Neural cell (in vitro differentiated cells): ENCODE data around the gene HS6ST3. TPM values are rescaled to one million over a fixed set of nuclear protein-coding genes. Genes with fewer than 3 reads are reported as not detected.

Source experiments
- H2AFZ ChIP-seq: fragments of 200-600, 300-800 bp; sonication (generic), shearing (Covaris generic); 2 replicates; pipeline ENCODE4 v1.6.0; 2014; ENCODE audit warnings: low read depth, mild to moderate bottlenecking, antibody characterized with exemption, low read length, moderate library complexity
- H3F3A ChIP-seq: fragments of 200-600 bp; shearing (Covaris generic); 2 replicates; pipeline ENCODE4 v1.6.1; 2016; ENCODE audit warnings: mild to moderate bottlenecking, moderate library complexity, mixed read lengths, antibody characterized with exemption, low read length; ENCODE audit not compliant: insufficient read depth, poor library complexity, severe bottlenecking
- H3K27ac ChIP-seq: fragments of 200-600, 300-800 bp; sonication (generic), shearing (Covaris generic); 2 replicates; pipeline ENCODE4 v1.5.1; 2014; ENCODE audit warnings: mild to moderate bottlenecking, low read length, moderate library complexity
- H3K27me3 ChIP-seq: fragments of 300-800, 200-600 bp; sonication (generic), shearing (Covaris generic); 2 replicates; pipeline ENCODE4 v1.6.0; 2014; ENCODE audit warnings: mild to moderate bottlenecking, low read depth, low read length, moderate library complexity; ENCODE audit not compliant: insufficient read depth
- H3K36me3 ChIP-seq: fragments of 300-800, 200-600 bp; sonication (generic), shearing (Covaris generic); 2 replicates; pipeline ENCODE4 v1.5.1; 2014; ENCODE audit warnings: mild to moderate bottlenecking, antibody characterized with exemption, low read length, moderate library complexity; ENCODE audit not compliant: insufficient read depth
- H3K4me2 ChIP-seq: fragments of 300-800, 200-600 bp; sonication (generic), shearing (Covaris generic); 2 replicates; pipeline ENCODE4 v1.6.0; 2014; ENCODE audit warnings: mild to moderate bottlenecking, low read length
- H3K4me3 ChIP-seq: fragments of 300-800, 200-600 bp; sonication (generic), shearing (Covaris generic); 2 replicates; pipeline ENCODE4 v1.5.1; 2014; ENCODE audit warnings: mild to moderate bottlenecking, low read length, moderate library complexity
- H3K79me2 ChIP-seq: fragments of 200-600 bp; shearing (Covaris generic); replicated peaks from 2 replicates; pipeline ENCODE4 v1.6.0; 2014; ENCODE audit warnings: mild to moderate bottlenecking, low read length, moderate library complexity; ENCODE audit not compliant: insufficient read depth
- H3K9ac ChIP-seq: fragments of 300-800, 200-600 bp; sonication (generic), shearing (Covaris generic); 2 replicates; pipeline ENCODE4 v1.6.1; 2016; ENCODE audit warnings: mild to moderate bottlenecking, low read length, mixed read lengths
- H3K9me2 ChIP-seq: fragments of 200-600 bp; shearing (Covaris generic); 2 replicates; pipeline ENCODE4 v1.6.1; 2016; ENCODE audit warnings: mild to moderate bottlenecking, low read length, mixed read lengths; ENCODE audit not compliant: insufficient read depth
- H3K9me3 ChIP-seq: fragments of 200-600, 300-800 bp; sonication (generic), shearing (Covaris generic); 2 replicates; pipeline ENCODE4 v1.6.1; 2016; ENCODE audit warnings: mild to moderate bottlenecking, mixed run types, low read length, moderate library complexity, mixed read lengths
- H4K20me1 ChIP-seq: fragments of 200-600 bp; shearing (Covaris generic); 2 replicates; pipeline ENCODE4 v1.6.1; 2016; ENCODE audit warnings: mild to moderate bottlenecking, mixed run types; ENCODE audit not compliant: insufficient read depth
- EP300 ChIP-seq: fragments of 450-650 bp; conservative IDR thresholded peaks from 2 replicates; pipeline ENCODE4 v1.6.1; 2014; ENCODE audit warnings: antibody characterized with exemption, mild to moderate bottlenecking, moderate library complexity; ENCODE audit not compliant: poor library complexity, severe bottlenecking
- EZH2 ChIP-seq: fragments of 200-600, 300-800 bp; shearing (Covaris generic), sonication (generic); IDR thresholded peaks from 2 replicates; pipeline ENCODE4 v1.6.1; 2014; ENCODE audit warnings: antibody characterized with exemption, low read length, borderline replicate concordance, mild to moderate bottlenecking; ENCODE audit not compliant: insufficient read depth, poor library complexity, severe bottlenecking
- MXI1 ChIP-seq: fragments of 450-650 bp; conservative IDR thresholded peaks from 2 replicates; pipeline ENCODE4 v1.6.1; 2014; ENCODE audit warnings: antibody characterized with exemption, mild to moderate bottlenecking; ENCODE audit not compliant: poor library complexity, severe bottlenecking
- POLR2AphosphoS5 ChIP-seq: IDR thresholded peaks from 2 replicates; pipeline ENCODE4 v1.6.1; 2012
- RAD21 ChIP-seq: fragments of 450-650 bp; conservative IDR thresholded peaks from 2 replicates; pipeline ENCODE4 v1.6.1; 2014; ENCODE audit warnings: antibody characterized with exemption, mild to moderate bottlenecking, moderate library complexity
- REST ChIP-seq: IDR thresholded peaks from 2 replicates; pipeline ENCODE4 v1.6.1; 2012; ENCODE audit warnings: borderline replicate concordance
- SMC3 ChIP-seq: fragments of 450-650 bp; conservative IDR thresholded peaks from 2 replicates; pipeline ENCODE4 v1.6.1; 2014; ENCODE audit warnings: antibody characterized with exemption, mild to moderate bottlenecking, moderate library complexity; ENCODE audit not compliant: poor library complexity
- TAF1 ChIP-seq: IDR thresholded peaks from 2 replicates; pipeline ENCODE4 v1.6.1; 2012; ENCODE audit warnings: low read depth
- polyA plus RNA-seq: library from polyadenylated mRNA; depleted of rRNA; stranded (reverse); fragments of >200 nt; gene quantifications from 2 replicates; pipeline ENCODE4 v1.2.3, GENCODE V29; 2014
- TF ChIP-seq, protein P1 (sequence below): fragments of 450-650 bp; IDR thresholded peaks from 2 replicates; pipeline ENCODE4 v1.5.1; 2014; ENCODE audit warnings: antibody characterized with exemption, mild to moderate bottlenecking, moderate library complexity; ENCODE audit not compliant: poor library complexity, severe bottlenecking

Gene HS6ST3
- polyA plus RNA-seq, 1 donor from 2014 or later: 10.9 TPM

GRCh38 chr13:96677029-96677428 lies 587.1 kb downstream of the HS6ST3 start:
- Histone ChIP-seq H3K9ac (no peak overlapping the region), H2AFZ (no peak overlapping the region), H3K9me3 (no peaks in the 10 kb centered on the region), H3K9me2 (no peaks in the 10 kb centered on the region), H3K4me2 (no peak overlapping the region), H3K79me2 (no peaks in the 10 kb centered on the region), H3K36me3 (no peaks in the 10 kb centered on the region), H3K27ac (no peak overlapping the region), H3K4me3 (no peak overlapping the region), H3K27me3 (no peaks in the 10 kb centered on the region), H4K20me1 (no peaks in the 10 kb centered on the region), H3F3A (no peaks in the 10 kb centered on the region)
- TF ChIP-seq EZH2 (no peak), RAD21 (no peak), POLR2AphosphoS5 (no peak), TAF1 (no peak), MXI1 (no peak), REST (no peak), SMC3 (no peak), EP300 (no peak)
- TF ChIP-seq, protein P1, sequence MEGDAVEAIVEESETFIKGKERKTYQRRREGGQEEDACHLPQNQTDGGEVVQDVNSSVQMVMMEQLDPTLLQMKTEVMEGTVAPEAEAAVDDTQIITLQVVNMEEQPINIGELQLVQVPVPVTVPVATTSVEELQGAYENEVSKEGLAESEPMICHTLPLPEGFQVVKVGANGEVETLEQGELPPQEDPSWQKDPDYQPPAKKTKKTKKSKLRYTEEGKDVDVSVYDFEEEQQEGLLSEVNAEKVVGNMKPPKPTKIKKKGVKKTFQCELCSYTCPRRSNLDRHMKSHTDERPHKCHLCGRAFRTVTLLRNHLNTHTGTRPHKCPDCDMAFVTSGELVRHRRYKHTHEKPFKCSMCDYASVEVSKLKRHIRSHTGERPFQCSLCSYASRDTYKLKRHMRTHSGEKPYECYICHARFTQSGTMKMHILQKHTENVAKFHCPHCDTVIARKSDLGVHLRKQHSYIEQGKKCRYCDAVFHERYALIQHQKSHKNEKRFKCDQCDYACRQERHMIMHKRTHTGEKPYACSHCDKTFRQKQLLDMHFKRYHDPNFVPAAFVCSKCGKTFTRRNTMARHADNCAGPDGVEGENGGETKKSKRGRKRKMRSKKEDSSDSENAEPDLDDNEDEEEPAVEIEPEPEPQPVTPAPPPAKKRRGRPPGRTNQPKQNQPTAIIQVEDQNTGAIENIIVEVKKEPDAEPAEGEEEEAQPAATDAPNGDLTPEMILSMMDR: no peak

- Histone ChIP-seq H2AFZ (no peak overlapping the region), H3K27ac (peak overlapping the region; percentile 40), H3K9ac (no peak overlapping the region), H3K9me3 (no peaks in the 10 kb centered on the region), H3K79me2 (no peaks in the 10 kb centered on the region), H3K4me3 (no peak overlapping the region), H3K9me2 (no peaks in the 10 kb centered on the region), H3K4me2 (no peak overlapping the region), H3K36me3 (no peaks in the 10 kb centered on the region), H4K20me1 (no peaks in the 10 kb centered on the region), H3F3A (no peaks in the 10 kb centered on the region), H3K27me3 (no peaks in the 10 kb centered on the region)
- TF ChIP-seq EP300 (peak; percentile 64), TAF1 (no peak), REST (peak; percentile 84)
These were observed 588.9 kb downstream of the HS6ST3 start for GRCh38 chr13:96678801-96679200.
